WERI-Rb-1 (cell line): ENCODE results near the gene AUH.

Source experiments
- DNase-seq: peaks from one replicate; pipeline ENCODE4 v3.0.0-alpha.2; 2020
- H3K27ac ChIP-seq: fragments of 250-450 bp; sonication (Bioruptor Pico); 2 replicates; pipeline ENCODE4 v1.5.1; 2020; ENCODE audit warnings: mild to moderate bottlenecking, moderate library complexity
- H3K27me3 ChIP-seq: fragments of 250-450 bp; sonication (Bioruptor Pico); 2 replicates; pipeline ENCODE4 v1.5.1; 2021; ENCODE audit warnings: mild to moderate bottlenecking, low read depth, moderate library complexity; ENCODE audit not compliant: insufficient read depth, severe bottlenecking
- H3K36me3 ChIP-seq: fragments of 250-450 bp; sonication (Bioruptor Pico); 2 replicates; pipeline ENCODE4 v1.5.1; 2020; ENCODE audit warnings: mild to moderate bottlenecking, moderate library complexity
- H3K4me3 ChIP-seq: 2 replicates; pipeline ENCODE4 v1.5.1; 2011; ENCODE audit warnings: low read depth, mild to moderate bottlenecking, control low read depth, low read length
- H3K9me3 ChIP-seq: fragments of 250-450 bp; sonication (Bioruptor Pico); 2 replicates; pipeline ENCODE4 v1.5.1; 2021; ENCODE audit warnings: mild to moderate bottlenecking, moderate library complexity; ENCODE audit not compliant: severe bottlenecking
- CTCF ChIP-seq: IDR thresholded peaks from 2 replicates; pipeline ENCODE4 v1.5.1; 2011; ENCODE audit warnings: low read depth, mild to moderate bottlenecking, control low read depth, inconsistent platforms, low read length

AUH gene

DNA sequence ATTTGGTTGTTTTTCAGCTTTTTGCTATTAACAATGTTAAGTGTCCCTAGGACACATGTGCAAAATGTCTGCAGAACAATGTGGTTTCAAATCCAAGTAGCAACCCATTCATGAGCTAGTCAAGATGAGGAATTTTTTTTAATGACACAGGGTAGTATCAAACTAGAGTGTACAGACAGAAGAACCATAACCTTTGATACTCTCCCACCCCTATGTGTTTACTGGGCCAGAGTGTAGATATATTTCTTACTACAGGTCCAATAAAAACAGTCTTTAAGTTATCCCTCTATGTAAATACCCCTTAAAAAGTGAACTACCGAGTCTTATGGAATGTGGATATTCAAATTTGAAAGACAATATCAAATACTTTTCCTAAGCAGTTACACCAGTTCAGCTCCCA lies 45.6 kb downstream of the AUH start:
- DNase-seq: no peak
- Histone ChIP-seq H3K4me3 (no peak overlapping the region), H3K27me3 (no peaks in the 10 kb centered on the region), H3K36me3 (0 out of 2 replicates have a peak, but pooled peaks cover 4% of the 10 kb centered on the region), H3K27ac (no peak overlapping the region), H3K9me3 (no peaks in the 10 kb centered on the region)
- TF ChIP-seq CTCF: no peak

DNA sequence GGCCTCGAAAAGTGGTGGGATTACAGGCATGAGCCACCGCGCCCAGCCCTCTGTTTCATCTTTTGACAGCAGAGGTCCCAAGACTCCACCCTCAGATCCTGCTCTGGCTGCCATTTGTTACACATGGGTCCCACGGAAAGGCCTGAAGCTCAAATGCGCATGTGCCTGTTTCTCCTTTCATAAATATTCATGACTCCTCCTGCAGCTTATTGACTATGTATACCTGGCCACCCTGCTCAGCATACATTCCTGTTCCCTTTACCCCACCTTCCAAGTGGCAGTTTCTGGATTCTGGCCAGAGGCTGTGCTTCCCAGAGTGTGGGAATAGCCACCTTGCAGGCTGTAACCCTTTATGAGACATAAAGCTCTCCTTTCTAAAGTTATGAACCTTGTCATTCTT lies 46.5 kb downstream of the AUH start:
- Histone ChIP-seq H3K9me3 (no peaks in the 10 kb centered on the region), H3K4me3 (no peak overlapping the region), H3K27me3 (no peaks in the 10 kb centered on the region), H3K27ac (no peak overlapping the region), H3K36me3 (0 out of 2 replicates have a peak, but pooled peaks cover 4% of the 10 kb centered on the region)
- no peak for DNase-seq
- TF ChIP-seq CTCF: no peak

- no peak for DNase-seq
- H3K4me3 ChIP-seq: no peak overlapping the region
- no peaks in the 10 kb centered on the region for H3K27me3 ChIP-seq
- no peak overlapping the region for H3K27ac ChIP-seq
- no peaks in the 10 kb centered on the region for H3K9me3 ChIP-seq
- H3K36me3 ChIP-seq: 0 out of 2 replicates have a peak, but pooled peaks cover 4% of the 10 kb centered on the region
- TF ChIP-seq CTCF: no peak
Measured at GRCh38 chr9:91312717-91313325, 48.9 kb downstream of the AUH start.

DNA sequence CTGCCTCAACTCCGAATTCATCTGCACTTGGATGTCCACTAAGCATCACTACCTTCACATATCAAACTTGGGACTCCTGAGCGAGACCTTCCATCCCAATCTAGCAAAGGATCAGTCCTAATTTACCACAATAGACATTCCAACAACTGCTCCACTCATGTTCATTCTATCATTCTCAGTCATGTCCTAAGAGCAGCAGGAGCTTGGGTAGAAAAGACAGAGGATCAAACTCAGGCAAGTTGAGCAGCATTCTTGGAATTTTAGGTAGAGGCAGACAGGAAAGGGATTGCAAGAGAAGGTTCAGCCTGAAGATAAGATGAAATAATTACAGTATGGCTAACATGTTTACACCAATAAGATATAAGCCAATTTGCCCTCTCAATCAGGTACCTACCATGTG lies 51.7 kb downstream of the AUH start:
- DNase-seq: no peak
- no peaks in the 10 kb centered on the region for H3K9me3 ChIP-seq
- no peaks in the 10 kb centered on the region for H3K27me3 ChIP-seq
- H3K27ac ChIP-seq: no peak overlapping the region
- H3K36me3 ChIP-seq: 0 out of 2 replicates have a peak, but pooled peaks cover 4% of the 10 kb centered on the region
- H3K4me3 ChIP-seq: no peak overlapping the region
- TF ChIP-seq CTCF: no peak

DNA sequence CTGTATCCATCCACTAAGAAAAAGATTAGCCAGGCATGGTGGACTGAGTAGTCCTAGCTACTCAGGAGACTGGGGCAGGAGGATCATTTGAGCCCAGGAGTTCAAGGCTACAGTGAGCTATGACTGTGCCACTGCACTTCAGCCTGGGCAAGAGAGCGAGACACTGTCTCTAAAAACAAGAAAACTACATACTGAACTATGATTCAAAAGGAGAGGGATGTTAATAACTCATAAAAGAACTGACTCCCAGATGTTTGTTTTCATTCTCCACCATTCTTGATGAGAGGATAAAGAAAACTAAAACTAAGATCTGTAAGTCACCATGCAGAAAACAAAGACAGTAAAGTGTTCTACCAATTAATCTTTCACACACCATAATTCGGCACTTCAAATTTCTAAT lies 53.5 kb downstream of the AUH start:
- Histone ChIP-seq H3K4me3 (no peak overlapping the region), H3K27me3 (no peaks in the 10 kb centered on the region), H3K9me3 (no peaks in the 10 kb centered on the region), H3K27ac (no peak overlapping the region), H3K36me3 (0 out of 2 replicates have a peak, but pooled peaks cover 4% of the 10 kb centered on the region)
- TF ChIP-seq CTCF: no peak
- DNase-seq: no peak

- no peak overlapping the region for H3K4me3 ChIP-seq
- 0 out of 2 replicates have a peak, but pooled peaks cover 4% of the 10 kb centered on the region for H3K36me3 ChIP-seq
- no peak for DNase-seq
- no peaks in the 10 kb centered on the region for H3K27me3 ChIP-seq
- no peaks in the 10 kb centered on the region for H3K9me3 ChIP-seq
- H3K27ac ChIP-seq: no peak overlapping the region
- no peak for TF ChIP-seq CTCF
Measured at GRCh38 chr9:91307279-91307678, 54.4 kb downstream of the AUH start.
